Renal pelvis (tissue), 12 donors: ENCODE data around the gene VPS45. TPM values are rescaled to one million over a fixed set of nuclear protein-coding genes. Genes with fewer than 3 reads are reported as not detected.
"Not testable (repeated sequence)": the region's sequence is repeated elsewhere in the genome, so short reads cannot be mapped to it uniquely, and the experiment has no call there.

Experiments
- DNase-seq: peaks from one replicate; pipeline ENCODE4 v3.0.0-alpha.2; 2013
- long read RNA-seq, 16 experiments: transcript quantifications; one replicate each; lab custom pipeline, GENCODE V29; 2026
- polyA plus RNA-seq, 3 donors: library from polyadenylated mRNA; unstranded; fragments of 120-200 nt; gene quantifications; one replicate each; pipeline ENCODE4 v1.2.1, GENCODE V29; 2013; ENCODE audit not compliant: insufficient read length in 3 of 3

The VPS45 gene
- polyA plus RNA-seq: 10 to 100 TPM; 62.5 to 77.8 (median 66.7) TPM
- long read RNA-seq, donor 1, transcript VPS45-202 (15 exons, 2,790 nt): major isoform, 8 of 9 reads
- long read RNA-seq, donor 1, partial matches to known transcripts: 0 of 9 reads
- long read RNA-seq, donor 1, other reads (novel, unspliced or antisense): 0 of 9 reads
- long read RNA-seq, donor 2, transcript VPS45-202 (15 exons, 2,790 nt): major isoform, 15 of 22 reads
- long read RNA-seq, donor 2, partial matches to known transcripts: 0 of 22 reads
- long read RNA-seq, donor 2, other reads (novel, unspliced or antisense): 0 of 22 reads
- long read RNA-seq, donor 3, partial matches to known transcripts: 0 of 8 reads
- long read RNA-seq, donor 3, other reads (novel, unspliced or antisense): 0 of 8 reads
- long read RNA-seq, donor 4, transcript VPS45-202 (15 exons, 2,790 nt): major isoform, 10 of 16 reads
- long read RNA-seq, donor 4, partial matches to known transcripts: 0 of 16 reads
- long read RNA-seq, donor 4, other reads (novel, unspliced or antisense): 0 of 16 reads
- long read RNA-seq, donor 5, transcript VPS45-202 (15 exons, 2,790 nt): major isoform, 7 of 10 reads
- long read RNA-seq, donor 5, partial matches to known transcripts: 0 of 10 reads
- long read RNA-seq, donor 5, other reads (novel, unspliced or antisense): 0 of 10 reads
- long read RNA-seq, donor 6, transcript VPS45-202 (15 exons, 2,790 nt): major isoform, 9 of 34 reads
- long read RNA-seq, donor 6, partial matches to known transcripts: 20 of 34 reads
- long read RNA-seq, donor 6, other reads (novel, unspliced or antisense): 0 of 34 reads
- long read RNA-seq, donor 7, transcript VPS45-202 (15 exons, 2,790 nt): major isoform, 9 of 17 reads
- long read RNA-seq, donor 7, partial matches to known transcripts: 0 of 17 reads
- long read RNA-seq, donor 7, other reads (novel, unspliced or antisense): 0 of 17 reads
- long read RNA-seq, donor 8, transcript VPS45-202 (15 exons, 2,790 nt): major isoform, 5 of 12 reads
- long read RNA-seq, donor 8, partial matches to known transcripts: 0 of 12 reads
- long read RNA-seq, donor 8, other reads (novel, unspliced or antisense): 0 of 12 reads
- long read RNA-seq, donor 9, transcript VPS45-202 (15 exons, 2,790 nt): major isoform, 8 of 31 reads
- long read RNA-seq, donor 9, partial matches to known transcripts: 17 of 31 reads
- long read RNA-seq, donor 9, other reads (novel, unspliced or antisense): 0 of 31 reads
- long read RNA-seq, donor 10, partial matches to known transcripts: 0 of 8 reads
- long read RNA-seq, donor 10, other reads (novel, unspliced or antisense): 0 of 8 reads
- long read RNA-seq, donor 11, transcript VPS45-202 (15 exons, 2,790 nt): major isoform, 6 of 10 reads
- long read RNA-seq, donor 11, partial matches to known transcripts: 0 of 10 reads
- long read RNA-seq, donor 11, other reads (novel, unspliced or antisense): 0 of 10 reads
- long read RNA-seq, donor 12, transcript VPS45-202 (15 exons, 2,790 nt): major isoform, 16 of 28 reads
- long read RNA-seq, donor 12, partial matches to known transcripts: 5 of 28 reads
- long read RNA-seq, donor 12, other reads (novel, unspliced or antisense): 0 of 28 reads
- long read RNA-seq, donor 13, partial matches to known transcripts: 0 of 7 reads
- long read RNA-seq, donor 13, other reads (novel, unspliced or antisense): 0 of 7 reads
- long read RNA-seq, donor 14: 0 reads
- long read RNA-seq, donor 15, transcript VPS45-202 (15 exons, 2,790 nt): major isoform, 16 of 22 reads
- long read RNA-seq, donor 15, partial matches to known transcripts: 0 of 22 reads
- long read RNA-seq, donor 15, other reads (novel, unspliced or antisense): 0 of 22 reads
- long read RNA-seq, donor 16, transcript VPS45-215 (2 exons, 382 nt): major isoform, 7 of 22 reads
- long read RNA-seq, donor 16, transcript VPS45-202 (15 exons, 2,790 nt): major isoform, 7 of 22 reads
- long read RNA-seq, donor 16, transcript VPS45-210 (4 exons, 1,135 nt): minor isoform, 5 of 22 reads
- long read RNA-seq, donor 16, partial matches to known transcripts: 0 of 22 reads
- long read RNA-seq, donor 16, other reads (novel, unspliced or antisense): 0 of 22 reads

GRCh38 chr1:150067184-150068108 is at the start of gene VPS45:
TSS of gene VPS45 (plus strand) at chr1:150067776. CDS start at chr1:150067858, 82 bp downstream.
- DNase-seq: peak; percentile 94

GRCh38 chr1:150018165-150018564 is 49.4 kb upstream of the VPS45 start:
- DNase-seq: no peak

- DNase-seq: no peak
Measured at GRCh38 chr1:150020711-150021110, 46.9 kb upstream of the VPS45 start.

- peak; percentile 16 for DNase-seq
Measured at GRCh38 chr1:150021191-150021694, 46.3 kb upstream of the VPS45 start.

GRCh38 chr1:150022357-150022756 is 45.2 kb upstream of the VPS45 start:
- DNase-seq: no peak

- no peak for DNase-seq
Measured at GRCh38 chr1:150024156-150024555, 43.4 kb upstream of the VPS45 start.

- DNase-seq: no peak
Measured at GRCh38 chr1:150028322-150028721, 39.3 kb upstream of the VPS45 start.

GRCh38 chr1:150034336-150034735 is 33.2 kb upstream of the VPS45 start:
- DNase-seq: no peak

- DNase-seq: no peak
Measured at GRCh38 chr1:150049926-150050325, 17.6 kb upstream of the VPS45 start.

- DNase-seq: no peak
Measured at GRCh38 chr1:150051089-150051373, 16.5 kb upstream of the VPS45 start.

- not testable (repeated sequence) for DNase-seq
Measured at GRCh38 chr1:150051905-150052412, 15.6 kb upstream of the VPS45 start.

- DNase-seq: no peak
Measured at GRCh38 chr1:150053926-150054325, 13.7 kb upstream of the VPS45 start.

- not testable (repeated sequence) for DNase-seq
Measured at GRCh38 chr1:150055507-150055906, 12.1 kb upstream of the VPS45 start.

- no peak for DNase-seq
Measured at GRCh38 chr1:150056407-150056806, 11.2 kb upstream of the VPS45 start.

- no peak for DNase-seq
Measured at GRCh38 chr1:150060260-150060659, 7.3 kb upstream of the VPS45 start.

- peak; percentile 67 for DNase-seq
Measured at GRCh38 chr1:150061632-150062101, 5.9 kb upstream of the VPS45 start.

GRCh38 chr1:150062113-150062512 is 5.5 kb upstream of the VPS45 start:
- DNase-seq: no peak

GRCh38 chr1:150065184-150065871 is 2.2 kb upstream of the VPS45 start:
- DNase-seq: no peak
